ENCODE data around the gene SRSF2.
"Not testable (repeated sequence)": the region's sequence is repeated elsewhere in the genome, so short reads cannot be mapped to it uniquely, and the experiment has no call there.

SRSF2 gene

DNA sequence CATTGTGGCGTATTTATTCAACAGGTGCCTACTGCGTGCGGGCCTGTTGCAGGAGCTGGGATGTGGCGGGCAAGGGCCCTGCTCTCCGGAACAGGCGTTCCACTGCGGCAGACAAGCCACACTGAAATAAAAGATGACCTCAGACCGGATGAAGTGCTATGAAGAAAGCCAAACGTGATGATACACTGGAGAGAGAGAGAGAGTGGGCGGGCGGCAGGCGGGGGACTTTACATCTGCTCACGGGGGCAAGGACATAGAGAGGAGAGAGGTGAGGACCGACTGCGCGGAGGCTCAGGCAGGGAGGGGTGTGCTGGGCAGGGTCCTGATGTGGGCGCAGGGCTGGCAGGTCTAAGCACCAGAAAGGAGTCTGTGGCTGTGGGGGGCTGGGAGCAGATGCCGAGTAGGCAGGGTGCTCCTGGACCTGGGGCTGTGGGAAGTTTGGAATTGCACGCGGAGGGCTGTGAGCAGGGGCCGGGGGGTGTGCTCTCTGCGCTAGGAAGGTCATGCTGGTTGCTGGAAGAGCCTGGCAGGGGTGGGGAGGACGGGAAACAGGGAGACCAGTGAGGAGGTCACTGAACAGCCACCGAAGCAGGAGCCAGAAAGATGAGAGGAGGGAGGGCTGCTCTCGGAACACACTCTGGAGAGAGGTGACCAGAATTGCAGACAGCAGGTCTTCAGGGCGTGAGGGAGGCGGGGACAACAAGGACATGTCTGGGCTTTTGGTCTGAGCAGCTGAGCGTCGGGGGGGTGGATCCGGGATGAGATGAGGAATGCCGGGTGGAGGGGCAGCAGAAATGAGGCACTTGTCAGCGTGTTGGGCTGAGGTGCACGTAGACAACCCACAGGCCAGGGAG is 36.3 kb downstream of the SRSF2 start:
- DNase-seq (ENCODE audit: low read depth): no peak

DNA sequence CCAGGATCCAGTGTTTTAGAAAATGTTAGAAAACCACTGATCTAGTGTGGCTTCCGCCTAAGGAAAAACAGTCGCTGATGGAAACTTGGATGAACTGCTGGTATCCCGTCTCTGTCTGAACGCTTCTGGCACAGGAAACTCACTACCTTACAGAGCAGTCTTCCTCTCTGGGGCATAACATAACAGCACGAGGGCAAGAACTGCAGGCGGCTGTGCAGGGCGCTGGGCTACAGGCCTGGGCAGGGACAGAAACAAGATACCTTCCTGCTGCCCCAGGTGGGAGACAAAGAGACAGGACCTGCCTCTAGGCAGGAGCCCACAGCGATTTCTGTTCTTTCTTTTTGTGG is 36.9 kb downstream of the SRSF2 start:
- DNase-seq (ENCODE audit: low read depth): no peak

DNA sequence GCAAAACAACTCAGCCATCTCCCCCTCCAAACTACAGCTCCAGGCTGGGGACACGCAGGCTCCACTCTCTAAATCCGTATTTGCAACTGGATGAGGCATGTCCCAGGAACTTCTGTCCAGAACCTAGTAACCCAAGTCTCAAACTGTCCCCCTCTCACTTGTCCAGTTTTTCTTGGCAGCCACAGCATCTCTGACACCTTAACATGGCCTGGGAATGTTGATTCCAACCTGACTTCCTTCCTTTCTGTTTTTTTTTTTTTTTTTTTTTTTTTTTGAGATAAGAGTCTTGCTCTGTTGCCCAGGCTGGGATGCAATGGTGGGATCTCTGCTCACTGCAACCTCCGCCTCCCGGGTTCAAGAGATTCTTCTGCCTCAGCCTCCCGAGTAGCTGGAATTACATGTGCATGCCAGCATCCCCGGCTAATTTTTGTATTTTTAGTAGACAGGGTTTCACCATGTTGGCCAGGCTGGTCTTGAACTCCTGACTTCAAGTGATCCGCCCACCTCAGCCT is 38.6 kb downstream of the SRSF2 start:
- DNase-seq (ENCODE audit: low read depth): not testable (repeated sequence)

DNA sequence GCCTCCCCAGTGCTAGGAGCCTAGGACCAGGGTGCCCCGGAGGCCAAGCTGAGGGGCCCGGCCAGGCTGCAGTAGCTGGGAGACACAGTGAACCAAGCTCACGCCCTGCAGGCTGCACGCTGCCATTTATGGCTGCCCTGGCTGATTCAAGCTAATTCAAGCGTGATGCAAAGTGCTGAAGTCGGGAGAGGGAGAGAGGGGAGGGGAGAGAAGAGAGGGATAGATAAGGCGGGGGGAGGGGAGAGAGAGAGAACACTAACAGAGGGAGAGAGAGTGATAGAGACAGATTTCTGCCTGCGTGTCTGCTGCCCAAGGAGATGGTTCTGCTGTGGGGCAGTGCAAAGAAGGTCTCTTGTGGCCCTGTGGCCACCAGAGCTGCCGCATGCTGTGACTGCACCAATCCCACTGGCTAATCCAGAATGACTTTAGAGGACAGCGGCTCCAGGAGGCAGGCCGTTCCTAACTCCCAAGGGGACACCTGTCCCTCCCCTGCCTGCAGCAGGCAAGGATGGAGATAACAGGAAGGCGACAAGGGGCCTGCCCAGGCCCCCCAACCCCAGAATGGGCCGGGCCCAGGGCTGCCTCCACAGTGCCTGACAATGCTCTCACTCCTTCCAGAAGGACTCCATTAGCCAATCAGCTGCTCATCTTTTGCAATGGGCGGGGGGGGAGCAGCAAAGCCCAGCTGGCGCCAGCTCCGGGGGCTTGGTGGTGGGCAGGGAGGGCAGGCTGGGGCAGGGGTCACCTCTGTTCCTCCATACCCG is 39.2 kb downstream of the SRSF2 start:
- DNase-seq (ENCODE audit: low read depth): no peak

DNA sequence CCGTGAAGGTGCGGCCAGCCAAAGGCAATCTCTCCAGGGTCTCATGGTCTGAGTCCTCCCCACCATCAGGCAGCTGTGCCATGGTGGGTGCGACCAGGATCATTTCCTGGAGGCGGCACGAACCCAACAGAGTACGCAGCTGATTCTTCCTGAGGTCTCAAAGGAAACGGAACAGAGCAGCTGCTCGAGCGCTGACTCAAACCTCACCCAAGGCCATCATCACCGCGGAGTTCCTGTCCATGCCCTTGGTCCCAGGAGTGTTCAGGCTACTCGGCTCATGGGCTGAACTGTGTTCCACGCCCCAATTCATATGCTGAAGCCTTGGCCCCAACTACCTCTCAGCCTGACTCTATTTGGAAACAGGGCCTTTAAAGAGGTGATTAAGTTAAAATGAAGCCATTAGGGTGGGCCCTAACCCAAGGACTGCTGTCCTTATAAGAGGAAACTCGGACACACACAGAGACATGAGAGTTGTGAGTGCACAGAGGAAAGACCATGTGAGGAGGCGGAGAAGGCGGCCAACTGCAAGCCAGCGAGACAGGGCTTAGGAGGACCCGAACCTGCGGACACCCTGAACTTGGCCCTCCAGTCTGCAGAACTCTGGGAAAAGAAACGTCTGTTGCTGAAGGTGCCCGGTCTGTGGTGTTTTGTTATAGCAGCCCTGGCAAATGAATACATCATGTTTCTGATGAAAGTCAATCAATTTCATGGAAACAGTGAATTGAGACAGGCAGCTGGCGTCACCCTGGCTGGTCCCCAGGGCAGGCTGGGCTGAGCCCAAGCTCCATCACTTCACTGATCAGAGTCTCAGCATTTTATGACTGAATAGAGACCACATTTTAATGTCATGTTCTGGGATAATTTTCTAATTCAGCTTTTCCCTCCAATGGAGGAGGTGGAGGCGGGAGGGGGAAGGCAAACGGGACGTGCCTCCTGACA is 40.1 kb downstream of the SRSF2 start:
- no peak for DNase-seq (ENCODE audit: low read depth)

DNA sequence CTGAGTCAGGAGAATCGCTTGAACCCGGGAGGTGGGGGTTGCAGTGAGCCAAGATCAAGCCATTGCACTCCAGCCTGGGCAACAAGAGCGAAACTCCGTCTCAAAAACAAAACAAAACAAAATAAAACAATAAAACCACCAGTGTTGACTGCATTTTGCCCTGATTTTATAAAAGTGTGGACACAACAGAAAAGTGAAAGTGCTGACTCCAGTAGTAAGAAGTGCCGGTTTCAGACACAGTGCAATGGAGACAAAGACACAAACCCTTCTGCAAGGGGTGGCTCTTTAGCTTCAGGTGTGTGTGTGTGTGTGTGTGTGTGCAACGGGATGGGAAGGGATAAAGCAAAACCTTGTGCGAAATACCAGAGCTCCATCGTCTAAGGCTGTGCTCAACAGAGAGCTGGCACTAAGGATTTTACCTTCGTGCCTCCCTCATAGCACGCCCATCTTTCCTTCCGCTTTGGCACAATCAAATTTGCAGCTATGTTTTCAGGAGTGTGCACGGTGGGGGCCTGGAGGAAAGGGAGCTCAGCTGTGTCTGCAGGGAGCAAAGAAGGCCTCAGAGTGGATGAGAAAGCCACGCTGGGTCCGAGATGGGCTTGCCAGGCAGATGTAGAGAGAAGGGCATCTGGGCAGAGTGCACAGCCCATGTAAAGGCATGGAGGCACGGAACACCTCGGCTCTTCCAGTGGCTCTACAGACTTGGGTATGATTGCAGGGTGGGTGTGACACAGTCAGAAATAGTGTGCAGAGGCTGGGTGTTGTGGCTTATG is 41.9 kb downstream of the SRSF2 start:
- DNase-seq (ENCODE audit: low read depth): no peak

DNA sequence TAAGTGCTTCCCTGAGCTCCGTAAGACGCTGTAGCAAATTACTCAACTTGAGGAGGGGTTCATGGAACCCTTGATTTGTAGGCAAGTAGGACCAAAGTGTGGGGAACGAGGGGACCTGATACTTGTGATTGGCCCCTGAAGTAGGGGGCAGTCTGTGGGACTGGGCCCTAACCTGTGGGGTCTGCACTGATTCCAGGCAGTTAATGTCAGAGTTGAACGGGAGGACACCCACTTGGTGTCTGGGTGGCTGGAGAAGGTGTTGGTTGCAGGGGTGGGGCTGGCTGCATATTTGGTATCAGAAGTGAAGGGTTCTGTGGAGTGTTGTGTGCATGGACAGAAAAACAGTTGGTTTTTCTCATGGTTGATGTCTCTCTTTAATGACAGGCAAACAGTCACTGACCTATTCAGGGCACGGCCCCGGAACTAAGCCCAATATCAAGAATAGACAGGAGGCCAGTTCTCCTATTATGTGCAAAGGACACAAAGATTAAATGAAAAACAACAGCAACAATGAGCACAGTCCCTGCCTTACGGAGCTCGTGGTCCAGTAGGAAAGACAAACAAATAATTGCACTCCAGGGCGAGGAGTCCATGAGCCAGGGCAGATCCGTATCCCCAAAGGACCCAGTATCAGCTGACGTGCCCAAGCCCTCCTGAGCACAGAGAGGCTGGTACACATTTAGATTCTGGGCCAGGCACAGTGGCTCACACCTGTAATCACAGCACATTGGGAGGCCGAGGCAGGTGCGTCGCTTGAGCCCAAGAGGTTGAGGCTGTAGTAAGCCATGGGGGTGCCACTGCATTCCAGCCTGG is 45.5 kb downstream of the SRSF2 start:
- DNase-seq (ENCODE audit: low read depth): no peak

DNA sequence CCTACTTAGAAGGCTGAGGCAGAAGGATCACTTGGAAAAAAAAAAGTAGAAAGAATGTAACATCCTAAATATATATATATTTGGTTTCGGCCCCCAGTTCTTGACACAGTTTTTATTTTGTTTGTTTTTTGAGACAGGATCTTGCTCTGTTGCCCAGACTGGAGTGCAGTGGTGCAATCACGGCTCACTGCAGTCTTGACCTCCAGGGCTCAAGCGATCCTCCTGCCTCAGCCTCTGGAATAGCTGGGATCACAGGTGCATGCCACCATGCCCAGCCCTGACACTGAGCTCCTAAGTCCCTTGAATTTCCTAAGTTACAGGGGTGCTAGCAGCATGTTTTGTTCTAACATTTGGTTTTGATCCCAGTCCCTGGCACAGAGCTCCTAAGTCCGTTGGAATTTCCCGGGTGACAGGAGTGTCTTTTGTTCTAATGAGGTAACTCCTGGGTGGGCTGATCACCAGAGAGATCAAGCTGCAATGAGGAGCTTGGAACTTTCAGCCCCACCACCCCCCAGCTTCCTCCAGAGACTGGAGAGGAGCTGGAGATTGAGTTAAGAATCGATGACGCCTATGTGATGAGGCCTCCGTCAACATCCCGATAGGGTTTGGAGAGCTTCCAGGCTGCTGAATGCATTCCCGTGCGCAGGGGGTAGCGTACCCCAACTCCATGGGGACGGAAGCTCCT is 46.4 kb downstream of the SRSF2 start:
- DNase-seq (ENCODE audit: low read depth): no peak

DNA sequence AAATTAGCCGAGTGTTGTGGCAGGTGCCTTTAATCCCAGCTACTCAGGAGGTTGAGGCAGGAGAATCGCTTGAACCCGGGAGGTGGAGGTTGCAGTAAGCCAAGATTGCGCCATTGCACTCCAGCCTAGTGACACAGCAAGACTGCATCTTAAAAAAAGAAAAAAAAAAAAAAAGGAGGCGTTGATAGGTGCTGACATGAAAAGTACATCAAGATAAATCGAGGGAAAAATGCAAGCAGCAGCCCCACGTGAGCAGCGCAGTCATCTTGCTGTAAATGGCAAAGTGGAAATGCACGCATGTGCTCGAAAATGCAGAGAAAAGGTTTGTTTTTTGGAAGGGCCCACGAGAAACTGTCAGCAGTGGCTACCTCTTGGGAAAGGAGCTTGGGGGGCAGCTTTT is 47.3 kb downstream of the SRSF2 start:
- DNase-seq (ENCODE audit: low read depth): no peak

DNA sequence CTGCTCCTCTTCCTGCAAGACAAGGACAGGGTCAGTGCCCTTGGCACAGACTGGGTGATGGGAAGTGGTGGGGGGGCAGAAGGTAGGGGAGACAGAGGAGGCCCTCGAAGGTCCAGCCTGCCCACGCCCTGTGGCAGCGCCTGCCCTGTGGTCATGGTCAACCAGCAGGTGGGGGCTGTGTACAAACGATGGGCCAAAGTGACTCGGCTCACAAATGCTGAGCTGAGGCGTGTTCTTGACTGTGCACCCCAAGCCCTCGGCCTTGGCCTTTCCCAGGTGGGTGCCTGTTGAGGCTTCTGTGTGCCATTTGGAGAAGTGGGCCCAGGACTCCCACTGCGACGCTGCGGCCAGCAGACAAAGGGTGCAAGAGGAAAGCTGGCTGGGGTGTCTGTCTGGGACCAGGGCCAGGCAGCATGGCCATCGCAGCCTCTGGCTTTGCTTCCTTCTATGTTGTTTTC is 48.9 kb downstream of the SRSF2 start:
- no peak for DNase-seq (ENCODE audit: low read depth)

DNA sequence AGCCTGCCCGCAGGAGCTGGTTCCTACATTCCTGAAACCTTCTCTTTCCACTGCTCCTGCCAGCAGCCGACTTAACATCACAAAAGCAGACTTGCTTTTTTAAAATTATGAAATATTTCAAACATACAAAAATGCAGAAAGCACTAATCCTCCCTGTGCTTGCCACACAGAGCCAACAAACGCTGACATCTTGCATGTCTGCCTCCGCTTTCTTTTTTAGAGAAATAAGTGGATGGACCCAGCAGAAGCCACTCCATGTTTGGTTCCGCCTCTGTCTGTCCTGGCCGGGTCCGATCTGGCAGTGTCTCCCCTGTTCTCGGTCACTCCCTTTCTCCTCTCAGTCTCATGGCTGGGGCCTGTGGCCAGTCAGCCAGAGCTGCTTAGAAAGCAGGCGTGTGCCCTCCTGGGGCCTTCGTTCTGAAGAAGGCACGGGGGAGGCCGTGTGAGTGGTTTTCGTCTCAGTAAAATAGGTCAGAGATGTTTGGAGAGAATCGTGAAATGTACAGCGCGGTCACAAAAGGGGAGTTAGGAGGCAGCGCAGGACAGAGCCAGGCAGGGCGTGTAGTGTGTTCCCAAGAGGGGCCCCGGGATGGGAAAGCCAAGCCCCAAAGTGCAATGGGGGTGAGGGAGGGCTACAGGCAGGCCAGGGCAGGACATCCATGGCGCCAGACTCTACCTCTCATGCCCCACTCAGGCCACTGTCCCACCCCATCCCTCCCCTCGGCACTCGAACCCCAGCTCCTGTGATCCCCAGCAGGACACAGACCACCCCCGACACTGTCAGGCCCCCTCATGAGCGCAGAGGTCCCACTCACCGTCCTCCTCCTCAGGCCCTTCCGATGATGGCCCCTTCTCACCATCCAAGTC is 49.6 kb downstream of the SRSF2 start:
- no peak for DNase-seq (ENCODE audit: low read depth)

DNA sequence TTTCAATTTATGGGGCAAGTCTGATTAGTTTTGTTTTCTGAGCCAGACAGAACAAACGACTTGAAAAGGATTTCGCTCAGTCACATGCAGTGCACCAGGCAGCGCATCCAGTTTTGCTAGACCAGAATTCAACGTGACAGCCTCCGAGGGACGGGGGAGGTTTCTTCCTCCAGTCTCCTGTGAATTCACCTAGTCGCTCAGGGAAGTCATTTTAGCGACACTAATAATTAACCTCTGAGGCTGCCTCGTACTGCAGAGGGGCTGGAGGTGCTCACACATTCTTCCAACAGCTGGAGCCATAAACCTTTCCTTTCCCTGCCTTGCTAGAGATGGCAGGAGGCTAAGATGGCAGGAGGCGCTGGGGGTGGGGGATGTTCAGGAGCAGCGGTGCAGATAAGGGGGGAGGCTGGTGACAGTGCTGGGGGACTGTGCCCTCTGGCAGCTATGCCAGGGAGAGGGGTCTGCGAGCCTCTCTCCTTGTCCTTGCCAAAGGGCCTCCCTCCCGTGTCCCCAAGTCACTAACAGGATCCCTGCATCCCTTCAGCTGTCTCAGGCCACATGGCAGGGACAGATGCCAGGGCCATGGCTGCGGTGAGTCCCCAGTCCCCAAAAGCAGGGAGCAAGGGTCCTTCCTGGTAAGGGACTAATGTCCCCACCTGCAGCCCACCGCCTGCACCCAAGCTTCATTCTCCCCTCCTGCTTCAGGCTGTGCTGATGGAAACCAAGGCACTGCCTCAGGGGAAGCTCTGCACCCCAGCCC is 50.4 kb downstream of the SRSF2 start:
- DNase-seq (ENCODE audit: low read depth): no peak

DNA sequence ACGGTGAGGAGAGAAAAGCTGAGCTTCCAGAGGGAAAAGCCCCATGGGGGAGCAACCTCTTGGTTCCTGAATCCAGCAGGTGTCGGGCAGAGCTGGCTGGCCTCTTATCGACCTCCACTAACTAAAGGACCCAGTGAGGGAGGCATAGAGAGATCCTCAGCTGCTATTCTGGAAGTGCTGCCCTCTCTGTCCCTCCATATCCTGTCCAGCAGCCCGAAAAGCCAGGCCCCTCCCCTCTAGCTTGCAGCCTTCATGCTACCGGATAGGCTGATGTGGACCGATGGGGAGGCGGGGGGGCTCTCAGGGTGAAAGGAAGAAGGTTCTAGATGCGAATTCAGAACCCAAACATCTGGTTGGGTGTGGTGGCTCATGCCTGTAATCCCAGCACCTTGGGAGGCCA is 51.3 kb downstream of the SRSF2 start:
- DNase-seq (ENCODE audit: low read depth): no peak

DNA sequence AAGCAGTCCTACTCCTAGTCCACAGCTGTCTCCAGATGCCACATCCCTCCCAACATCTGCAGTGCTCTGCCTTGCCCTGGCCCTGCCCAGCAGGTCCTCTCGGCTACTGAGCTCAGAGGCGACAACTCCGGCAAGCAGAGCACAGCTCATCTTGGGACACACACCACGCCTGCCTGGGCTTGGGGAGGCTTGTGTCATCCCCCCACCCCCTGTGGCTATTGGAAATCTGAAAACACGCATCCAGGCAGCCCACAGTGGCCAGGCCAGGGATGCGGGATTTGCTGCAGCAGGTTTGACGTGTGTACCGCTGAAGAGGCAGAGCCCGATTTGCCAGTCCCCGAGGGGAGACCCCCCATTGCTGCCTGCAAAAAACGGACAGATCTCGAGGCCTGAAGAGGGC is 51.8 kb downstream of the SRSF2 start:
- DNase-seq (ENCODE audit: low read depth): no peak

DNA sequence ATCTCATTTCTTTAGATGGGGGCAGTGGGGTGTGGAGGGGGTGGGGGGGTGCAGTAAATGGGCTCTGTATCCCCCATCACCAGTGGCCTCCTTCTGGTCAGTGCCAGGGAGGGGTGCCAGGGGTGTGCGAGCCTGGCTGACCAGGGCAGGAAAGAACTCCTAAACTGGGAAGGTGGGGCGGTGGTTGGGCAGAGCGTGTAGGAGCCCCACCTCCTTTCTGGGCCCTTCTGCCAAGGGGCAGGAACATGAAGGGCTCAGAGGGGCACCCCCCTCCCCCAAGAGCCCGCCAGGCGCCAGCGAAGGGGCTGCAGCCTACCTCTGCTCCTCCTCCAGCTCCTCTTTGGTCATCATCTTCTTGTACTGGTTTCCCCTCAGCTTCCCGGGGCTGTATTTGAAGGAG is 52.4 kb downstream of the SRSF2 start:
- no peak for DNase-seq (ENCODE audit: low read depth)
